Activated CD8-positive, alpha-beta T cell treated with anti-CD3 and anti-CD28 coated beads, Interleukin-2, amount 10 ng/mL, durations not matched to agents 7 days and 5 days (primary cell): Measurements from ENCODE around the gene MXRA8. TPM values are rescaled to one million over a fixed set of nuclear protein-coding genes. Genes with fewer than 3 reads are reported as not detected.

Experiments
- ATAC-seq: fragments of 150-1000 bp; cut with Tn5 transposase; one replicate; pipeline ENCODE4 v1.10.0; 2021; ENCODE audit warnings: moderate library complexity
- CTCF ChIA-PET: fragments of 350-600 bp; sonication (Branson Sonifier 250); formaldehyde crosslinking; loops from one replicate; lab custom pipeline; 2021; ENCODE audit warnings: antibody characterized with exemption; lab: Charles Lee
- POLR2A ChIA-PET: fragments of 350-600 bp; sonication (Branson Sonifier 250); formaldehyde crosslinking; loops from one replicate; lab custom pipeline; 2021; ENCODE audit warnings: antibody characterized with exemption; lab: Charles Lee
- DNase-seq: peaks from one replicate; pipeline ENCODE4 v3.0.0-alpha.2; 2020
- H3K27ac Mint-ChIP-seq: one replicate; pipeline ENCODE4 v1.8.0; 2021; ENCODE audit warnings: mild to moderate bottlenecking, mixed read lengths
- H3K27me3 Mint-ChIP-seq: one replicate; pipeline ENCODE4 v1.8.0; 2021; ENCODE audit warnings: low read depth, mixed read lengths
- H3K36me3 Mint-ChIP-seq: one replicate; pipeline ENCODE4 v1.8.0; 2021; ENCODE audit warnings: low read depth, mixed read lengths
- H3K4me1 Mint-ChIP-seq: one replicate; pipeline ENCODE4 v1.8.0; 2021; ENCODE audit warnings: low read depth, mixed read lengths
- H3K4me3 Mint-ChIP-seq: one replicate; pipeline ENCODE4 v1.8.0; 2021; ENCODE audit warnings: mild to moderate bottlenecking, mixed read lengths
- H3K9me3 Mint-ChIP-seq: one replicate; pipeline ENCODE4 v1.8.0; 2022; ENCODE audit warnings: mixed read lengths; ENCODE audit not compliant: insufficient read depth
- total RNA-seq, 2 experiments: library from RNA; stranded (reverse); gene quantifications; one replicate each; pipeline ENCODE4 v1.2.3, GENCODE V29; 2021

Gene MXRA8
- total RNA-seq, 2 experiments from 2014 or later, result not detected

- no peak for DNase-seq
- H3K9me3 Mint-ChIP-seq, result no peaks in the 10 kb centered on the region
- H3K36me3 Mint-ChIP-seq, result peaks cover 5% of the 10 kb centered on the region
- ATAC-seq, result no peak
- no peaks in the 10 kb centered on the region for H3K27me3 Mint-ChIP-seq
- no peak overlapping the region for H3K27ac Mint-ChIP-seq
- ChIA-PET POLR2A (no interaction called here), CTCF (interaction anchor here (1.1 kb wide), 1 partner anchor 42 kb away, joined by 4 read pairs; no protein-coding TSS in a partner anchor)
- H3K4me1 Mint-ChIP-seq, result peaks cover 13% of the 10 kb centered on the region
- H3K4me3 Mint-ChIP-seq, result no peak overlapping the region
Measured at GRCh38 chr1:1330366-1331067, 27.8 kb downstream of the MXRA8 start.

- no peak for ATAC-seq
- H3K27ac Mint-ChIP-seq, result no peak overlapping the region
- no peak overlapping the region for H3K4me3 Mint-ChIP-seq
- peaks cover 16% of the 10 kb centered on the region for H3K4me1 Mint-ChIP-seq
- H3K9me3 Mint-ChIP-seq, result no peaks in the 10 kb centered on the region
- peaks cover 5% of the 10 kb centered on the region for H3K36me3 Mint-ChIP-seq
- H3K27me3 Mint-ChIP-seq, result no peaks in the 10 kb centered on the region
- POLR2A ChIA-PET, result no interaction called here
- CTCF ChIA-PET, result no interaction called here
- no peak for DNase-seq
Measured at GRCh38 chr1:1329304-1330210, 28.8 kb downstream of the MXRA8 start.

GRCh38 chr1:1328254-1328653, 30.1 kb downstream of the MXRA8 start:
- ChIA-PET POLR2A (no interaction called here), CTCF (no interaction called here)
- H3K36me3 Mint-ChIP-seq, result peaks cover 9% of the 10 kb centered on the region
- H3K4me1 Mint-ChIP-seq, result peaks cover 21% of the 10 kb centered on the region
- no peak for DNase-seq
- no peak overlapping the region for H3K27ac Mint-ChIP-seq
- H3K9me3 Mint-ChIP-seq, result no peaks in the 10 kb centered on the region
- H3K27me3 Mint-ChIP-seq, result no peaks in the 10 kb centered on the region
- no peak overlapping the region for H3K4me3 Mint-ChIP-seq
- no peak for ATAC-seq

- no peaks in the 10 kb centered on the region for H3K9me3 Mint-ChIP-seq
- no peaks in the 10 kb centered on the region for H3K27me3 Mint-ChIP-seq
- H3K36me3 Mint-ChIP-seq, result peaks cover 9% of the 10 kb centered on the region
- peaks cover 28% of the 10 kb centered on the region for H3K4me1 Mint-ChIP-seq
- no peak for ATAC-seq
- H3K4me3 Mint-ChIP-seq, result peak overlapping the region; percentile 18
- no peak for DNase-seq
- POLR2A ChIA-PET, result interaction anchor here (0.6 kb wide), 1 partner anchor 45 kb away, joined by 3 read pairs; no protein-coding TSS in a partner anchor
- no peak overlapping the region for H3K27ac Mint-ChIP-seq
- CTCF ChIA-PET, result no interaction called here
Measured at GRCh38 chr1:1327291-1327690, 31.1 kb downstream of the MXRA8 start.

GRCh38 chr1:1326075-1326605, 32.2 kb downstream of the MXRA8 start:
- DNase-seq (no peak), ATAC-seq (no peak)
- H3K27ac Mint-ChIP-seq, result peak overlapping the region; percentile 80
- H3K4me3 Mint-ChIP-seq, result peak overlapping the region; percentile 76
- H3K9me3 Mint-ChIP-seq, result no peaks in the 10 kb centered on the region
- peaks cover 11% of the 10 kb centered on the region for H3K36me3 Mint-ChIP-seq
- ChIA-PET CTCF (no interaction called here), POLR2A (interaction anchor here (0.5 kb wide), 2 partner anchors 48 to 108 kb away, joined by 3 read pairs; no protein-coding TSS in a partner anchor)
- H3K4me1 Mint-ChIP-seq, result peaks cover 38% of the 10 kb centered on the region
- H3K27me3 Mint-ChIP-seq, result no peaks in the 10 kb centered on the region

- H3K9me3 Mint-ChIP-seq, result no peaks in the 10 kb centered on the region
- no peak for ATAC-seq
- CTCF ChIA-PET, result no interaction called here
- POLR2A ChIA-PET, result interaction anchor here (0.5 to 0.6 kb wide), 2 partner anchors 47 to 379 kb away, joined by 3 read pairs; no protein-coding TSS in a partner anchor
- peaks cover 11% of the 10 kb centered on the region for H3K36me3 Mint-ChIP-seq
- no peaks in the 10 kb centered on the region for H3K27me3 Mint-ChIP-seq
- H3K4me3 Mint-ChIP-seq, result peak overlapping the region; percentile 76
- H3K27ac Mint-ChIP-seq, result peak overlapping the region; percentile 80
- DNase-seq, result no peak
- peaks cover 38% of the 10 kb centered on the region for H3K4me1 Mint-ChIP-seq
Measured at GRCh38 chr1:1325288-1326074, 32.9 kb downstream of the MXRA8 start.

GRCh38 chr1:1324524-1325287, 33.6 kb downstream of the MXRA8 start, which contains the start of the genes CPTP and INTS11:
Gene CPTP (plus strand): TSS chr1:1324802. CDS start chr1:1326911, 2,109 bp downstream.
Gene INTS11 (minus strand): TSS chr1:1324660. CDS start chr1:1324608, 52 bp downstream.
- ATAC-seq (peak; percentile 88), DNase-seq (peak; percentile 97)
- CTCF ChIA-PET, result no interaction called here
- no peaks in the 10 kb centered on the region for H3K9me3 Mint-ChIP-seq
- peak within 1 kb of the TSS; percentile 93 for H3K27ac Mint-ChIP-seq
- H3K27me3 Mint-ChIP-seq, result no peaks in the 10 kb centered on the region
- POLR2A ChIA-PET, result interaction anchor here (0.6 kb wide), 1 partner anchor 378 kb away, joined by 3 read pairs; no protein-coding TSS in a partner anchor
- peaks cover 38% of the 10 kb centered on the region for H3K4me1 Mint-ChIP-seq
- H3K36me3 Mint-ChIP-seq, result peaks cover 8% of the 10 kb centered on the region
- H3K4me3 Mint-ChIP-seq, result peak within 1 kb of the TSS; percentile 87

- H3K27me3 Mint-ChIP-seq, result no peaks in the 10 kb centered on the region
- DNase-seq (no peak), ATAC-seq (peak; percentile 57)
- peak overlapping the region; percentile 68 for H3K27ac Mint-ChIP-seq
- ChIA-PET CTCF (no interaction called here), POLR2A (no interaction called here)
- H3K4me3 Mint-ChIP-seq, result peak overlapping the region; percentile 87
- H3K4me1 Mint-ChIP-seq, result peaks cover 38% of the 10 kb centered on the region
- H3K9me3 Mint-ChIP-seq, result no peaks in the 10 kb centered on the region
- H3K36me3 Mint-ChIP-seq, result peaks cover 13% of the 10 kb centered on the region
Measured at GRCh38 chr1:1324084-1324523, 34.3 kb downstream of the MXRA8 start.

GRCh38 chr1:1322952-1323351, 35.4 kb downstream of the MXRA8 start:
- H3K27ac Mint-ChIP-seq, result peak overlapping the region; percentile 93
- peaks cover 38% of the 10 kb centered on the region for H3K4me1 Mint-ChIP-seq
- H3K9me3 Mint-ChIP-seq, result no peaks in the 10 kb centered on the region
- no peak for ATAC-seq
- peak overlapping the region; percentile 82 for H3K4me3 Mint-ChIP-seq
- no peak for DNase-seq
- ChIA-PET POLR2A (no interaction called here), CTCF (no interaction called here)
- H3K36me3 Mint-ChIP-seq, result peaks cover 14% of the 10 kb centered on the region
- no peaks in the 10 kb centered on the region for H3K27me3 Mint-ChIP-seq

GRCh38 chr1:1322418-1322817, 35.9 kb downstream of the MXRA8 start:
- ATAC-seq (no peak), DNase-seq (no peak)
- H3K27me3 Mint-ChIP-seq, result no peaks in the 10 kb centered on the region
- no peaks in the 10 kb centered on the region for H3K9me3 Mint-ChIP-seq
- CTCF ChIA-PET, result no interaction called here
- peak overlapping the region; percentile 51 for H3K27ac Mint-ChIP-seq
- H3K4me1 Mint-ChIP-seq, result peaks cover 38% of the 10 kb centered on the region
- H3K36me3 Mint-ChIP-seq, result peaks cover 17% of the 10 kb centered on the region
- peak overlapping the region; percentile 42 for H3K4me3 Mint-ChIP-seq
- POLR2A ChIA-PET, result no interaction called here
